ENCODE data around the gene SOX6.

Gene SOX6

DNA sequence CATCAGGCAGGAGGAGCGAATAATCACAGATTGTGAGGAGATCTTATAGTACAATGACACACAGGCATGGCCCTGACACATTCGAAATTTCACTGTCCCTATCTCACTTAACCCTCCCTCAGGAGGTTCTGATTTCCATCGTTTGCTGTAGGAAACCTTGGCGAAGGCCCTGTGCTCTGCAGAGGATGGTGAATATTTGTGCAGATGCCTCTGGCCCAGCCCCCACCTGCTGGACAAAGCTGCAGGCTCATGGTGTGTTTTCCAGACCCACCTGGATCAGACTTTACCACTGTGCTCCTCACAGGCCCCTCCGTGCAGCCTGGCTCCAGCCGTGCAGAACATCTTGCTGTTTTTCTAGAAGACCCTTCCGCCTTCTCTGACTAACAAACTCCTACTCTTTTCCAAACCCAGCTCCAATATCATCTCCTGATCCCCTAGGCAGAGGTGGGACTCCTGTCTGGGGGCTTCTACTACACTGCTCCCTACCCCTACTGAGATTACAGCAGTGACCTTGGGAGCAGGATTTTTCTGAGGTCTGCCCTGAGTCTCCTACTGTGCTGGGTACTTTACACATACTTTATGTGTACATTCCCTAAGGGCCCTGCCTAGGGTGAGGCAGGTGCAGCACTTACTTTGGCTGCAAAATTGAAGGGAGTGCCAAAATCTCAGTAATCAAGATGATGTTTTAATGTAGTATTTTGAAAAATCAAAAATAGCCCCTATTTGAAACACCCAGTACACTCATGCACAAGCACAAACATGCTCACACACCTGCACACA, 412.7 kb downstream of the SOX6 start:
- TF ChIP-seq, protein P1, sequence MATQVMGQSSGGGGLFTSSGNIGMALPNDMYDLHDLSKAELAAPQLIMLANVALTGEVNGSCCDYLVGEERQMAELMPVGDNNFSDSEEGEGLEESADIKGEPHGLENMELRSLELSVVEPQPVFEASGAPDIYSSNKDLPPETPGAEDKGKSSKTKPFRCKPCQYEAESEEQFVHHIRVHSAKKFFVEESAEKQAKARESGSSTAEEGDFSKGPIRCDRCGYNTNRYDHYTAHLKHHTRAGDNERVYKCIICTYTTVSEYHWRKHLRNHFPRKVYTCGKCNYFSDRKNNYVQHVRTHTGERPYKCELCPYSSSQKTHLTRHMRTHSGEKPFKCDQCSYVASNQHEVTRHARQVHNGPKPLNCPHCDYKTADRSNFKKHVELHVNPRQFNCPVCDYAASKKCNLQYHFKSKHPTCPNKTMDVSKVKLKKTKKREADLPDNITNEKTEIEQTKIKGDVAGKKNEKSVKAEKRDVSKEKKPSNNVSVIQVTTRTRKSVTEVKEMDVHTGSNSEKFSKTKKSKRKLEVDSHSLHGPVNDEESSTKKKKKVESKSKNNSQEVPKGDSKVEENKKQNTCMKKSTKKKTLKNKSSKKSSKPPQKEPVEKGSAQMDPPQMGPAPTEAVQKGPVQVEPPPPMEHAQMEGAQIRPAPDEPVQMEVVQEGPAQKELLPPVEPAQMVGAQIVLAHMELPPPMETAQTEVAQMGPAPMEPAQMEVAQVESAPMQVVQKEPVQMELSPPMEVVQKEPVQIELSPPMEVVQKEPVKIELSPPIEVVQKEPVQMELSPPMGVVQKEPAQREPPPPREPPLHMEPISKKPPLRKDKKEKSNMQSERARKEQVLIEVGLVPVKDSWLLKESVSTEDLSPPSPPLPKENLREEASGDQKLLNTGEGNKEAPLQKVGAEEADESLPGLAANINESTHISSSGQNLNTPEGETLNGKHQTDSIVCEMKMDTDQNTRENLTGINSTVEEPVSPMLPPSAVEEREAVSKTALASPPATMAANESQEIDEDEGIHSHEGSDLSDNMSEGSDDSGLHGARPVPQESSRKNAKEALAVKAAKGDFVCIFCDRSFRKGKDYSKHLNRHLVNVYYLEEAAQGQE (IDR thresholded peaks at IDR 0.05; ENCODE audit: insufficient read depth in 1 of 2, low read depth in 2 of 2, low read length in 2 of 2), result no peak
- TF ChIP-seq SIN3A (IDR thresholded peaks at IDR 0.05; ENCODE audit: borderline replicate concordance, insufficient read depth, low read length) (no peak), POLR2AphosphoS5 (IDR thresholded peaks at IDR 0.05; ENCODE audit: low read depth, low read length) (no peak), FOXP2 (optimal IDR thresholded peaks at IDR 0.05; ENCODE audit: borderline replicate concordance, extremely low read depth, extremely low read length, insufficient read depth) (no peak), TAF1 (IDR thresholded peaks at IDR 0.05; ENCODE audit: borderline replicate concordance, insufficient read depth, low read length) (no peak)

DNA sequence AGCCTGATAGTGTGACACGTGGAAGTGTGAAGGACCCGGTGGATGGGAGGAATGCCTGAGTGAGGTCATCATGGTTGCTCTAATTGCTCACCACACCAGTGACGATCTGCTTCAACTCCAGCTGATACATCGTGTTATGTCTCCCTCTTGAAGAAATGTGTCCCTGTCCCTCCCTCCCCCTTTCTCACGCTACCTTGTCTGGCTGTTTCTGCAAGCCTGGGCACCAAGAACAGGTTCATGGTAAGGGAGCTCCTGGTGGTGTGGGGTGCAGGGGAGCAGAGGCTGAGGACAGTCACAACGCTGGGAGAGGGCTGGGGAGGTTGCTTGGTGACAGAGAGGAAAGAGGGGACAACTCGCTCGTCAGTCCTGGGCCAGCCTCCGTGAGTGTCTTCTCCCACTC, 413.4 kb downstream of the SOX6 start:
- TF ChIP-seq POLR2AphosphoS5 (IDR thresholded peaks at IDR 0.05; ENCODE audit: low read depth, low read length), result no peak
- TF ChIP-seq, protein P1 (IDR thresholded peaks at IDR 0.05; ENCODE audit: insufficient read depth in 1 of 2, low read depth in 2 of 2, low read length in 2 of 2), result no peak
- no peak for TF ChIP-seq FOXP2 (optimal IDR thresholded peaks at IDR 0.05; ENCODE audit: borderline replicate concordance, extremely low read depth, extremely low read length, insufficient read depth)
- no peak for TF ChIP-seq SIN3A (IDR thresholded peaks at IDR 0.05; ENCODE audit: borderline replicate concordance, insufficient read depth, low read length)

DNA sequence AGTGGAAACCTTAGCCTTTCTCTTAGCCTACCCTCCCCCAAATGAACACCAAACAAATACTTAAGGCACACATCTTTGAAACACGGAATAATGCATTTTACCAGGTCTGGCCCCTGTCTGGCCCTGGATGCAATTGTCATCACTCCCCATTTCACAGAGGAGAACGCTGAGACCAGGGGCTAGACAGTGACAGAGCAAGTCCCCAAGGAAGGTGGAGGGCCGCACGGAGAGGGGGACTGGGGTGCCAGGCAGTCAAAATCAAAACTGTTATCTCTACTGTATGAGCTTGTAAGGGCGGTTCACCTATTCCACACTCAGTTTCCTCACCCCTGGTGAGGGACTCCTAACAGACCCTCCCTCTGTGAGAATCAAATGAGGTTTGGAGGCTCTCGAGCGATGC, 414.2 kb downstream of the SOX6 start:
- TF ChIP-seq POLR2AphosphoS5 (IDR thresholded peaks at IDR 0.05; ENCODE audit: low read depth, low read length), result no peak
- no peak for TF ChIP-seq FOXP2 (optimal IDR thresholded peaks at IDR 0.05; ENCODE audit: borderline replicate concordance, extremely low read depth, extremely low read length, insufficient read depth)
- TF ChIP-seq SIN3A (IDR thresholded peaks at IDR 0.05; ENCODE audit: borderline replicate concordance, insufficient read depth, low read length), result no peak
- no peak for TF ChIP-seq TAF1 (IDR thresholded peaks at IDR 0.05; ENCODE audit: borderline replicate concordance, insufficient read depth, low read length)
- TF ChIP-seq, protein P1 (IDR thresholded peaks at IDR 0.05; ENCODE audit: insufficient read depth in 1 of 2, low read depth in 2 of 2, low read length in 2 of 2), result no peak

DNA sequence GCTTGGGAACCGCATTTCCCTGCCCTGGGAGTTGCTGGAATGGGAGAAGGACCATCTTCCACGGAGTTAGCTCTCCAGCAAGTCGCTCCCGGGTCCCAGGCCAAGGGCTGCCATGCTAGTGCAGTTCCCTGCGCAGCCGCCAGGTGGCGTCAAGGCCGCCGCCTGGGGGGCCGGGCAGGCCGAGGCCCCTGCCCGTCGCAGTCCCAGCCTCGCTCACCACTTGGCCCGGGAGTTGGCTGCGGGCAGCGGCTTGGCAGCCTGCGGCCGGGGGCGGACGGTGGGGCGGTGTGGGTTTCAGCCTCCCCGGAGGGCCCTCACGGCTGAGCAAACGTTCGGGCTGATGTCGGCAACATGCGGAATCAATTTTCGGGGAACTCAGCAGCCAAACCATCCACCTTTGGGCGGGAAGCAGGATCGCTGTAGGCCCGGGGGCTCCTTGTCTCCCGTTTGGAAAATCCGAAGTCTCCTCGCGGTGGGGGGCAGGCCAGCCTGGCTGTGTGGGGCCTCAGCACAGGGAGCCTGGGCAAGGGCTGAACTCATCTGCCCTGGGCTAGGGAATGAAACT, 415.1 kb downstream of the SOX6 start:
- TF ChIP-seq TAF1 (IDR thresholded peaks at IDR 0.05; ENCODE audit: borderline replicate concordance, insufficient read depth, low read length) (no peak), POLR2AphosphoS5 (IDR thresholded peaks at IDR 0.05; ENCODE audit: low read depth, low read length) (no peak), FOXP2 (optimal IDR thresholded peaks at IDR 0.05; ENCODE audit: borderline replicate concordance, extremely low read depth, extremely low read length, insufficient read depth) (no peak), SIN3A (IDR thresholded peaks at IDR 0.05; ENCODE audit: borderline replicate concordance, insufficient read depth, low read length) (no peak)
- TF ChIP-seq, protein P1 (IDR thresholded peaks at IDR 0.05; ENCODE audit: insufficient read depth in 1 of 2, low read depth in 2 of 2, low read length in 2 of 2), result no peak
